DOHH2 (cell line): ENCODE data around the gene POLR1H.
"Not testable (repeated sequence)": the region's sequence is repeated elsewhere in the genome, so short reads cannot be mapped to it uniquely, and the experiment has no call there.

Experiments
- H3F3A ChIP-seq: fragments of 200-600 bp; sonication (generic), shearing (Covaris generic); 2 replicates; pipeline ENCODE4 v1.6.0; 2016; ENCODE audit warnings: antibody characterized with exemption, mild to moderate bottlenecking; ENCODE audit not compliant: control insufficient read depth, insufficient read depth
- H3K27ac ChIP-seq: fragments of 200-600 bp; sonication (generic); 2 replicates; pipeline ENCODE4 v1.5.1; 2014; ENCODE audit warnings: low read depth, mild to moderate bottlenecking, low read length, moderate library complexity
- H3K27me3 ChIP-seq: fragments of 200-600 bp; sonication (generic); 2 replicates; pipeline ENCODE4 v1.6.1; 2014; ENCODE audit warnings: mild to moderate bottlenecking, low read length, mixed read lengths; ENCODE audit not compliant: control insufficient read depth
- H3K36me3 ChIP-seq: fragments of 200-600 bp; sonication (generic); 2 replicates; pipeline ENCODE4 v1.6.1; 2014; ENCODE audit warnings: mild to moderate bottlenecking, low read length, moderate library complexity, mixed read lengths; ENCODE audit not compliant: control insufficient read depth
- H3K4me1 ChIP-seq: fragments of 200-600 bp; sonication (generic); 2 replicates; pipeline ENCODE4 v1.6.1; 2014; ENCODE audit warnings: mild to moderate bottlenecking, low read length, mixed read lengths; ENCODE audit not compliant: control insufficient read depth
- H3K4me2 ChIP-seq: fragments of 200-600 bp; sonication (generic); 2 replicates; pipeline ENCODE4 v1.6.0; 2014; ENCODE audit warnings: mild to moderate bottlenecking, low read length, moderate library complexity
- H3K4me3 ChIP-seq: fragments of 200-600 bp; sonication (generic); 2 replicates; pipeline ENCODE4 v1.5.1; 2014; ENCODE audit warnings: mild to moderate bottlenecking, low read length, mixed read lengths
- H3K79me2 ChIP-seq: fragments of 200-600 bp; sonication (generic); 2 replicates; pipeline ENCODE4 v1.6.1; 2014; ENCODE audit warnings: mild to moderate bottlenecking, low read length, mixed read lengths; ENCODE audit not compliant: control insufficient read depth
- H3K9me2 ChIP-seq: fragments of 200-600 bp; sonication (generic); replicated peaks from 2 replicates; pipeline ENCODE4 v1.6.1; 2014; ENCODE audit warnings: mild to moderate bottlenecking, low read length, mixed read lengths; ENCODE audit not compliant: control insufficient read depth
- H3K9me3 ChIP-seq: fragments of 200-600 bp; sonication (generic); 2 replicates; pipeline ENCODE4 v1.6.1; 2014; ENCODE audit warnings: antibody characterized with exemption, low read length, mixed read lengths; ENCODE audit not compliant: control insufficient read depth, insufficient read depth
- H4K20me1 ChIP-seq: fragments of 200-600 bp; sonication (generic); 2 replicates; pipeline ENCODE4 v1.6.0; 2014; ENCODE audit warnings: low read depth, mild to moderate bottlenecking, antibody characterized with exemption, low read length, moderate library complexity; ENCODE audit not compliant: control insufficient read depth, insufficient read depth
- EZH2phosphoT487 ChIP-seq: fragments of 200-600 bp; sonication (generic); IDR thresholded peaks from 2 replicates; pipeline ENCODE4 v1.6.1; 2017; ENCODE audit warnings: borderline replicate concordance, mild to moderate bottlenecking, antibody characterized with exemption, low read length, moderate library complexity, mixed read lengths
- TF ChIP-seq, protein P1 (sequence below): fragments of 200-600 bp; sonication (generic); IDR thresholded peaks from one replicate; pipeline ENCODE4 v1.5.1; 2014; ENCODE audit warnings: antibody characterized with exemption, mild to moderate bottlenecking, low read depth, low read length; ENCODE audit not compliant: poor library complexity, severe bottlenecking

The POLR1H gene

DNA sequence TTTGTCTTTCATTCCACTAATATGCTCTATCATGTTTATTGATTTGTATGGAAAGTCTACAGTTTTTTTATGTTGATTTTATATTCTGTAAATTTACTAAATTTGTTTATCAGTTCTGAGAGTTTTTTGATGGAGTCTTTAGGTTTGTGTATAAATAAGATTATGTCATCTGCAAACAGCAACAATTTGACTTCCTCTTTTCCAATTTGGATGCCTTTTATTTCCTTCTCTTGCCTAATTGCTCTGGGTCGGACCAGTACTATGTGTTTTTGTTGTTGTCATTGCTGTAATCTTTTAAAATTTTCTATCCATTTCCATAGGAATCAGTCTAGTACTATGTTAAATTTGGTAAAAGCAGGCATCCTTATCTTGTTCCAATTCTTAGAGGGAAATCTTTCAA lies 31.5 kb upstream of the POLR1H start:
- Histone ChIP-seq H3K36me3 (no peaks in the 10 kb centered on the region), H3K4me1 (no peaks in the 10 kb centered on the region), H3K9me3 (no peaks in the 10 kb centered on the region), H3F3A (no peaks in the 10 kb centered on the region), H3K9me2 (no peaks in the 10 kb centered on the region), H3K27me3 (no peaks in the 10 kb centered on the region), H3K79me2 (no peaks in the 10 kb centered on the region), H3K4me3 (no peak overlapping the region), H4K20me1 (no peaks in the 10 kb centered on the region), H3K27ac (no peak overlapping the region), H3K4me2 (no peak overlapping the region)
- no peak for TF ChIP-seq EZH2phosphoT487
- TF ChIP-seq, protein P1, sequence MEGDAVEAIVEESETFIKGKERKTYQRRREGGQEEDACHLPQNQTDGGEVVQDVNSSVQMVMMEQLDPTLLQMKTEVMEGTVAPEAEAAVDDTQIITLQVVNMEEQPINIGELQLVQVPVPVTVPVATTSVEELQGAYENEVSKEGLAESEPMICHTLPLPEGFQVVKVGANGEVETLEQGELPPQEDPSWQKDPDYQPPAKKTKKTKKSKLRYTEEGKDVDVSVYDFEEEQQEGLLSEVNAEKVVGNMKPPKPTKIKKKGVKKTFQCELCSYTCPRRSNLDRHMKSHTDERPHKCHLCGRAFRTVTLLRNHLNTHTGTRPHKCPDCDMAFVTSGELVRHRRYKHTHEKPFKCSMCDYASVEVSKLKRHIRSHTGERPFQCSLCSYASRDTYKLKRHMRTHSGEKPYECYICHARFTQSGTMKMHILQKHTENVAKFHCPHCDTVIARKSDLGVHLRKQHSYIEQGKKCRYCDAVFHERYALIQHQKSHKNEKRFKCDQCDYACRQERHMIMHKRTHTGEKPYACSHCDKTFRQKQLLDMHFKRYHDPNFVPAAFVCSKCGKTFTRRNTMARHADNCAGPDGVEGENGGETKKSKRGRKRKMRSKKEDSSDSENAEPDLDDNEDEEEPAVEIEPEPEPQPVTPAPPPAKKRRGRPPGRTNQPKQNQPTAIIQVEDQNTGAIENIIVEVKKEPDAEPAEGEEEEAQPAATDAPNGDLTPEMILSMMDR = no peak

GRCh38 chr6:30031381-30031780 lies 29.7 kb upstream of the POLR1H start:
- TF ChIP-seq, protein P1 = no peak
- no peak for TF ChIP-seq EZH2phosphoT487
- Histone ChIP-seq H3K79me2 (no peaks in the 10 kb centered on the region), H3K27me3 (no peaks in the 10 kb centered on the region), H3K4me1 (no peaks in the 10 kb centered on the region), H3K9me2 (no peaks in the 10 kb centered on the region), H3K27ac (no peak overlapping the region), H3K4me3 (no peak overlapping the region), H3K36me3 (no peaks in the 10 kb centered on the region), H3K4me2 (no peak overlapping the region), H3K9me3 (no peaks in the 10 kb centered on the region), H3F3A (no peaks in the 10 kb centered on the region), H4K20me1 (0 out of 2 replicates have a peak, but pooled peaks cover 4% of the 10 kb centered on the region)

DNA sequence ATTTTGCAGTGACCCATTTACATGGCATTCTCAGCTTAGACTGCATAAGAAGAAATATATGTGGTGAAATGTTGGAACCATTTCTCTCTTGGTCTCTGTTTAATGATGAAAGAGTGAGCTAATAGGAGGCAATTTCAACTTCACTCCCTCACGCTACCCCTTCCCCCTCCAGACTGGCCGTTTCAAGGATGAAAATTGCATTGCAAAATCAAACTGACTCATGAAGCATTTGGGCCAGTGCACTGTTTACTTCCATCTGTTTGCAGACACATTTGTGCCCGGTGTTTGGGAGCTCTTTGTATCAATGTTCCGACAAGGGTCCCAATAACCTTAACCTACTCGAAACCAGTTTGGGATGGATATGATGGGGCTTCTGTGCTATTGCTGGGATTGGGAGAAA lies 27.6 kb upstream of the POLR1H start:
- not testable (repeated sequence) for H3F3A ChIP-seq, H3K27ac ChIP-seq, H3K4me1 ChIP-seq, H4K20me1 ChIP-seq, H3K4me3 ChIP-seq, H3K36me3 ChIP-seq, H3K4me2 ChIP-seq, H3K27me3 ChIP-seq, H3K9me3 ChIP-seq, H3K79me2 ChIP-seq, H3K9me2 ChIP-seq

GRCh38 chr6:30035784-30036183 lies 25.3 kb upstream of the POLR1H start:
- no peak for TF ChIP-seq EZH2phosphoT487
- TF ChIP-seq, protein P1 = no peak
- H3K4me2 ChIP-seq = no peak overlapping the region
- no peaks in the 10 kb centered on the region for H3K27me3 ChIP-seq
- H4K20me1 ChIP-seq = 0 out of 2 replicates have a peak, but pooled peaks cover 4% of the 10 kb centered on the region
- no peaks in the 10 kb centered on the region for H3K79me2 ChIP-seq
- H3K9me2 ChIP-seq = no peaks in the 10 kb centered on the region
- no peaks in the 10 kb centered on the region for H3K36me3 ChIP-seq
- H3K4me1 ChIP-seq = no peaks in the 10 kb centered on the region
- H3K9me3 ChIP-seq = no peaks in the 10 kb centered on the region
- H3K4me3 ChIP-seq = no peak overlapping the region
- H3F3A ChIP-seq = no peaks in the 10 kb centered on the region
- no peak overlapping the region for H3K27ac ChIP-seq
